ENCODE results near the gene CNTFR. TPM values are rescaled to one million over a fixed set of nuclear protein-coding genes. Genes with fewer than 3 reads are reported as not detected.
A peak's percentile ranks its signal among the peaks of the same experiment; 100 is the strongest.
"Not testable (repeated sequence)": the region's sequence is repeated elsewhere in the genome, so short reads cannot be mapped to it uniquely, and the experiment has no call there.

The CNTFR gene
- total RNA-seq, 1 experiment from 2014 or later: not detected

GRCh38 chr9:34555500-34555899, 34.0 kb downstream of the CNTFR start:
- no peak for DNase-seq (ENCODE audit: low read depth)

DNA sequence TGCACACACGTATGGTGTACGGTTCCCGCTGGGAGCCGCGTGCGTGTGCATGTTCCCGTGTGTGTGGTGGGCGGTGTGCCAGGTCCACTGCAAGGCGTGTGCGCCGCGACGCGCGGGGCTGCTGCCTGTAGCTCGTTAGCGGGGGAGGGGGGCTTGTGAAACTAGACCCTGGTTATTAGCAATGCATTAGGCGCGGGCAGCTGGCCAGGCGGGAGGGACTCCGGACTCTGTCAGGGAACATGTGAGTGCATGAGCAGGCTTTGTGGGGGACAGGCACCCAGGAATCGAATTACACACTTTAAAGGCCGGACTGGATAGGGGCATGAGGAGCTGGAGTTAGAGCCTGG, 34.5 kb downstream of the CNTFR start:
- no peak for DNase-seq (ENCODE audit: low read depth)

DNA sequence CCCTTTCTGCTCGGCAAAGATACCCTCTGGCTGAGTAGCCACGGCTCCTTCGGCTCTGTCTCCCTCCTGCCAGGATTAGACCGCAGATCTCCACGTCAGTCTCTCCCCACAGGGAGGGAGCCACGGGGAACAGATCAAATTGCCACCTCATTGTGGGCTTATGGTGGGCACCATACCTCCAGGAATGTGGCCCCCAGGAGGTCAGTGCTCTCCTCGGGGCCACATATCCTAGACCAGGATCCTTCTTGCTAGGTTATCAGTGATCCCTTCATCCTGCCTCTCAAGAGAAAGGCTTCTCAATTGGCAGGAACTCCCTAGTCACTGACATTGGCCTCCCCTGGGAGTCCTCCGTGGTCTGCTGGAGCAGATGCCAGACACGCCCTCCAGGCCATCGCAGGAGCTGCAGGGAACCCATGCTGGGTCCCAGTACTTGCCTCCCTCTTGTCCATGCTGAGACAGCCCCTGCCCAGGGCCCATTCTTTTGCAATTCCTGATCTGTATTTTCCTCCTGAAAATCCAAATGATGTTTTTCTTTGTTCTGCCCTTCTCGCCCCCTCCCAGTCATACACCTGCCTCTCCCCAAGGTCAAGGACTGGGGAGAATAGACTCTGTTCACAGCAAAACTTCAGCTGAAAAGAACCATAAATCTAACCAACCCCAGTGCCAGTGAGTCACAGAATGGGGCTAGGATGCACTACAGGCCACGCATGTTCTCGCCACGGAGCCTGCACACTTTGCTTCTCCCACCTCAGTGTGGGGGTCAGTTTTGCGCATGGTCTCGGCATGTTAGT, 35.1 kb downstream of the CNTFR start:
- DNase-seq (ENCODE audit: low read depth): no peak

GRCh38 chr9:34553511-34554021, 36.0 kb downstream of the CNTFR start:
- no peak for DNase-seq (ENCODE audit: low read depth)

DNA sequence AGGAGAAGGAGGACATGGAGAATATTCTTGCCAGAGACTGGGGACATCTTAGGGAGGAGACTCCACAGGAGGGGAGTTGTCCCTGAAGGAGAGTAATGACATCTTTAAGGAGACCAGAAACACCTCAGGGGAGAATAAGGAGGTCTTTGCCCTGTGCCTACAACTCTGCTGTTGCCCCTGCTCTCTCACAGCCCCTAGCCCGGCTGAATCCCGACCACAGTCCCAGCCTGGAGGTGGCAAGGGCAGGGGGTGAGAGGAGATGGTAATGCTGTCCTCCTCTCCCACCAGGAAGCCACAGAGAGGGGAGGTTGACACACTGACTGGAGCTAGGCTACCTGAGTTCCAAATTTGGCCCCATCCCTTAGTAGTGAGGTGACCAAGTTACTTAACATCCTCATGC, 36.5 kb downstream of the CNTFR start:
- DNase-seq (ENCODE audit: low read depth): no peak

- DNase-seq (ENCODE audit: low read depth): no peak
These were observed 36.9 kb downstream of the CNTFR start for GRCh38 chr9:34552606-34552981.

DNA sequence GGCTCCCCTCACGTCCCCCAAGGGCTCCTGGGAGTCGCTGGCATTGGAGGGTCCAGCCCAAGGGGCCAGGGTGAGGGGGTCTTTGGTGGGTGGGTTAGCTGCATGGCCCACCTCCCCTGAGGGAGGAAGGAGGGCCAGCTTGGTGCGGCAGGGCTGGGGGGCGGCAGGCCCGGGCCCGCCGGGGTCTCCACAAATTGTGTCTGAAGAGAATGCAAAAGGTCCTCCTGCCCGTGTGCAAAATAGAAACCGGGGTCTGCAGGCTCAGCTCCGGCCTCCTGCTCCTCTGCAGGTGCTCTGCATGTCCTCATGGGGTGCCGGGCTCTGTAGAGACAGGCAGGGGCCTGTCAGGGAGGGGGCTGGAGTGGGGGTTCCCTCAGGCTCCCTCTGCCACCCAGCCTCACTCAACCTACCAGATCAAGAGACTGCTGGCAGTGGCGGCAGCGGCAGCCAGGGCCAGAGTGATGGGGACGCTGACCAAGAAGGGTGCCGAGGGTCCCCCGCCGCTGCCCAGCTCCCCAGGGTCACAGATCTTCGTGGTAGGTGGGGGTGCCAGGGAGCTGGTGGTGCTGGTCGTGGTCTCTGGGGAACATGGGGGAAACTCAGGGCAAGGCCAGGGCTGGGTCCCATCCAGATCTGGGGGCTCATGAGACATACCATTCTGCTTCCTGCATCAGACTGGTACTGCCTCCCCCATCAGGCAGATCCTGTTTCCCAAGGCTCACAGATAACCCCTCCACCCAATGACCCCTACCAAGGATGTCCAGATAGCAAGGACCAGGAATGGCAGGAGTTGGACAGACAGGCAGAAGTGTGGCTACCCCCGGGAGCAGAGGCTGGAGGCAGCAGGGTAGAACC, 37.5 kb downstream of the CNTFR start:
- DNase-seq (ENCODE audit: low read depth): no peak

DNA sequence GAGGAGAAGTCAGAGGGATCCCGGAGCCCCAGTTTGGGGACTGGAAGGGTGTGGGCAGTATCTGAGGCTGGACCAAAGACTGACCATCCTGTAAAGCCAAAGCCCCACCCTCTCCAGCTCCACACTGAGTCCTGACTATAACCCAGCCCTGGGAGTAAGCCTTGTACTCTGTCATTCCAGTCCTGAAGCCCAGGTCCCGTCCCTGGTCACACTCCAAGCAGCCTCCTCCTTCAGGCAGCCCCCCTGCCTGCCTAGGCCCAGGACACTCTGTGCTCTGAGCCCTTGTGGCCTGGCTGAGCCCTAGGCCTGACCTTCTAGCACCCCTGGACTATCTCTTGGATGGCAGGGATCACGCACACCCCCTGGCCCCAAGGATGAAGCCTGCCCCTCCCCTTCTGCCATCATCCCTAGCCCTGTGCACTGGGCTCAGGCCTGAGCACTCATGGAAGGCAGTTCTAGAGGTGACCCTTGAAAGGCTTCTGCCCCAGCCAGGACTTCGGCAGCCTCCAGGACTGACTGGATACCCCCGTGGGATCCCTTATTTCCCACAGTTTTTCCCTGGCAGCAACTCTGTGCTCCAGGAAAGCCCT, 38.7 kb downstream of the CNTFR start:
- no peak for DNase-seq (ENCODE audit: low read depth)

DNA sequence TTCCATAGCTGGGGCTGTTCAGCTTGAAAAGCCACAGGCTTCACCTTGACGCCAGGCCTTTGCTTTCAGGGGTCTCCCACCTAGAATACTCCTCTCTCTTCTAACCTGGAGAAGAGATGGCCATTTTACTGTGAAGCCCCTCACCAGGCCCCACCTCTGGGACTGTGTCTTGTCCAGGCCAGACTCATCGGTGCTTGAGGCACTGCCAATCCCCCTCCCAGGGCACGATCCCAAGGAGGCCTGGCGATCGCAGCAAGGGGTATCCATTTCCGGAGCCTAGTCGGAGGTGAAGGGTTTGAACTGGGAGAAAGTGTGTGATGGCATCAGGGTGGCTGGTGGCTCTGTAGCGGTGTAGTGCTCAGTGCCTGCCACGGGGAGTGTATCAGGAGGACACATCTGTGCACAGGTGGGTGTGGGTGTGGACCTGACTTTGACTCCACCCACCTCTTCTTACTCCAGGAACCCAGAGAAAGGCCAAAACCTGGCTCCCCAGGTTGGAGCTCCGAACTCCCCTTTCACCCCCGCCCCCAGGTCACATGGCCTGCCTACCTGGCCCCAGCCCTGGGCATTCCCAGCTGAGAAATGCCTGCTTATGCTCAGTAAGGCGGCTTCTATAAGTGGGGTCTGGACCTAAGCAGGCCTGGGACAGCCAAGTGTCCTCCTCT, 39.4 kb downstream of the CNTFR start:
- no peak for DNase-seq (ENCODE audit: low read depth)

DNA sequence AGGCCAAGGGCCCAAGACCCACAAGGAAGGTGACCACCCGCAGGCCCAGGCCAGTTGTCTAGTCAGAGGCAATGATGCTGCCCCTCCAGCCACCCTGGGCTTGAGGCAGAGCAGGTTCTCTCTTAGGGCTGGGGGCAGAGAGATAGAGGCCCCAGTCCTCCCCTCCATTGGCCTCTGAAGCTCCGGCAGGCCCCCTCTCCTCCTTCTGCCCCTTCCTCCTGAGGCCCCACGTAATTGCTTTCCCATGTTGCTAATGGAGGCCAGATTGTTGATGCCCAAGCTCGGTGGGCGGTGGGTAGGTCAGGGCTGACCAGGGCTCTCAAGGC, 40.2 kb downstream of the CNTFR start:
- DNase-seq (ENCODE audit: low read depth): no peak

- DNase-seq (ENCODE audit: low read depth): peak; percentile 48
These were observed 41.4 kb downstream of the CNTFR start for GRCh38 chr9:34547960-34548611.

DNA sequence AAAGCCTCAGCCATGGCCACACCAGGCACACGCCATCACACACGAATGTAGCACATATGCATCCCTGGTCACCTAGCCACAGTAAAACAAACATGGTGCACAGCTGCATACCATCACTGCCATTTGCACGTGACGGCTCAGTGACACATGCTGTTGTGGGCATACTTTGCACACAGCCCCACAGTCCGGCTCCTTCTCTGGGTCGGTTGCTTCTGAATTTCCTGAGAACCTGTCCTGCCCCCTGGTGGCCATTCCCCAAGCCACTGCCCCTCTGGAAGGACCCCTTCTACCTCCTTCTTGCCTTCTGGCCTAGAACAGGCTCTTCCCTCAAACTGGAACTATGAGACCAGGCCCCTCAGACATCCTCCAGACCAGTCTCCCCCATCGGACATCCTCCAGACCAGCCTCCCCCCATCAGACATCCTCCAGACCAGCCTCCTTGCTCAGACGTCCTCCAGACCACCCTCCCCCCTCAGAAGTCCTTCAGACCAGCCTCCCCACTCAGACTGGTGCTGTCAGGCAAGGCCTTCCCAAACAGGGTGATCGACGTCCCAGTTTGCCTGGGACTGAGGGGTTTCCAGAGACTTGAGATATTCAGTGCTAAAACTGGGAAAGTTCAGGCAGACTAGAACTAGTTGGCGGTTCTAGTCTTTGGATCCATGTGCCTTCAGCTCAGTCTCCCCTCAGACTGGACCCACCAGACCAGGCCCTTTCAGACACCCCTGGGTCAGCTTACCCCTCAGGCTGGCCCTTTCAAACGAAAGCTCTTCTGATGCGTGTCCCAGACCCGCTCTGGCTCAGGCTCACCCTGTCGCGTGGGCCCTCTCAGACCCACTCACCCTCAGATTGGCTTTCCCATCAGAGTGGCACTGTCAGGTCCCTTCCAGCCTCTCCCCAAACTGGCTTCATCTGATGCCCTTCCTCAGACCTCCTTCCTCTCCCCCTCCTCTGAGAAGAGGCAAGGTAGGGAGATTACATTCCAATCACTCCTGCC, 42.4 kb downstream of the CNTFR start:
- peak; percentile 81 for DNase-seq (ENCODE audit: low read depth)

DNA sequence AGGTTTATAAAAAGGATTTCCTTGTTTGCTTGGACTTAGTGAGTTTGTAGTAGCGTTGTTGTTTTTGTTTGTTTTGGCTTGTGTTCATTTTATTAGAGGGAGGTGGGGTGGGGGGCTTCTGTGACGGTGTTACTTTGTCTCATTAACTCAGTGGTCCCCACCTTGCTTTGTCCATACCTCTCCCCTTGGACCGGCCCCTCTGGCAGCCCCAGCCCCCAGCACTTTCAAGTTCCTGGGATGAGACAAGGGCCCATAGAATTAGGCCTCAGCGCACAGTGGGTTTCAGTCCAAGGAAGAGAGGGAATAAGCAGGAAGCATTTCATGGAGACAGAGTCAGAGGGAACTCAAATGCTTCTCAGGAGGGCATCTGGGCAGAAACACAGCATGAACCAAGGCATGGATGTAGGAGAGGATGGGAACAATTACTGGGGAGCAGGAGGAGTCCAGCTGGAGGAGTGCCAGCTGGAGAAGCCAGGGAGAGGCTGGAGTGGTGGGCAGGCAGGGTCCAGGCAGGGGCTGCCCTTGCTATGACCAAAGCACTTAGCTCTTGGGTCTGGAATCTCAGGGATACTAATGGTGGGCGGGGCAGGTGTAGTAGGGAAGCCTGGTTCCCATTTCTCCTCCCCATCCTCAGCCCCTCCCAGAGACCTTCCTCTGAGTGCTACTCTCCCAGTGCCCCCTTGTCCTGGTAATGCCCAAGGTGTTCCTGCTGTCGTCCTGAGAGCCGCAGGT, 43.3 kb downstream of the CNTFR start:
- DNase-seq (ENCODE audit: low read depth): no peak

DNA sequence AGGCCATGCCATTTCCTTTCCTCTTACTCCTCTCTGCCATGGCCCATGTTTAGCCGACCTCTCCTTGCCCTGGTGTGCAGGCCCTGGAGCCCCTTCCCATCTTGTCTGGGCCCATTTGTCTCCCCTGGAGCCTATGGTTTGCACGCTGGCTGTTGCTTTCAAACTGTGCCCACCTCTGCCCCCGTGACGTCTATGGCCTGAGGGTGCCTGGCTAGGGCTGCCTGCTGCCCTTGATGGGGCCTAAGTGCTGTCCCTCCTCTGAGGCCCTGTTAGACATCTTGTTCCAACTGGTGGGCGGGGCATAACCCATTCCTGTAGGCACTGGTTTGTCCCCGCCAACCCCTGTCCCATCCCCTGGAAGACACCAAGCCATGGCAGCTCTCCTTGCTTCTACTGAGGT, 44.0 kb downstream of the CNTFR start:
- DNase-seq (ENCODE audit: low read depth): no peak

- DNase-seq (ENCODE audit: low read depth): no peak
These were observed 45.5 kb downstream of the CNTFR start for GRCh38 chr9:34544035-34544434.

DNA sequence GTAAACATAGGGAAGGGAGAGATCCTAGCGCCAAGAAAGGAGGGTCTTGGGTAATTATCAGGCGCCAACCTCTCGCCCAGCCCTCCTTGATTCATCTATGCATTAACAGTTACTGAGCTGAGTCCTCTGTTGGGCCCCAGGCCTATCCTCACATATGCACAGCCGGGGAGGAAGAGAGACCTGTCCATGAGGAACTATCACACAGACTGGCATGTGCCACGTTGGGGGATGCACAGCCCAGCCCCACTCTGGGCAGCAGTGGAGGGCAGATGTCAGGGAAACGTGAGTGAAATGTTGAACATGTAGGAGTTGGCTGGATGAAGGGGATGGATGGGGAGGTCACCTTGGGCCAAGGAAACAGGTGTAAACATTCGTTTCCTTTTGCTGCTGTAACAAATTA, 48.0 kb downstream of the CNTFR start:
- no peak for DNase-seq (ENCODE audit: low read depth)

DNA sequence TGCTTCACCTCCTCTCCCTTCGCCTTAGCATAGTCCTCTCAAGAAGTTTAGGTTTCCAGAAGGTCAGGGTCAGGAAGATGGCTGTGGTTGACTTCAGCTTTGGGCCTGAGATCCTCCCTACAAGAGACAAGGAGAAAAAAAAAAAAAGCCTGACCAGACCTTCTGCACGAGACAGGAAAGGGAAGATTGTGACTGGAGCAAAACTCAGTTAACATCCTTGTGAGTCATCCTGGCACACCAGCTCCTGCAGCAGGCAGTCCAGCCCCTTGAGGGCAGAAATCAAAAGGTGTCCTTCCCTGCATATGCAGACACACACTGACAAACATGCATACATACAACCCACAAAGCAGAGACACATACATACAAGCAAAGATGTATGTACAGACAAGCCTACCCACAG, 48.7 kb downstream of the CNTFR start:
- DNase-seq (ENCODE audit: low read depth): peak; percentile 91

DNA sequence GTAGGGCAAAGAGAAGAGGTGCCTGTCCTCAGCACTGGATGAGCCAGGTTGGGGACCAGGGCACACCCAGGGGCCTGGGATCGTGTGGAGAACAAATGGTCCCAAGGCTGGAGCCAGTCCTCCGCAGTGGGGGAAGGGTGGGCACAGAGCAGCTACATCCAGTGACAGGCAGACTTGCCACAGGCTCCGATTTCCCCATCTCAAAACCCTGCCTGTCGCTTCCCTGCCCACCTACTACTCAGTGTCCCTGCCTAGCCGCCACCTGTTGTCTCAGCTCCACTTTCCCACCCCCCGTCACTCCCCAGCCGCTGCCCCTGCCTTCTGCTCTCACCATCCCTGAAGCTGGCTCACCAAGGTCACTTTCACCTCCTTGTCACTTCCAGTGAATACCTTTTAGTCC, 52.8 kb downstream of the CNTFR start:
- no peak for DNase-seq (ENCODE audit: low read depth)

DNA sequence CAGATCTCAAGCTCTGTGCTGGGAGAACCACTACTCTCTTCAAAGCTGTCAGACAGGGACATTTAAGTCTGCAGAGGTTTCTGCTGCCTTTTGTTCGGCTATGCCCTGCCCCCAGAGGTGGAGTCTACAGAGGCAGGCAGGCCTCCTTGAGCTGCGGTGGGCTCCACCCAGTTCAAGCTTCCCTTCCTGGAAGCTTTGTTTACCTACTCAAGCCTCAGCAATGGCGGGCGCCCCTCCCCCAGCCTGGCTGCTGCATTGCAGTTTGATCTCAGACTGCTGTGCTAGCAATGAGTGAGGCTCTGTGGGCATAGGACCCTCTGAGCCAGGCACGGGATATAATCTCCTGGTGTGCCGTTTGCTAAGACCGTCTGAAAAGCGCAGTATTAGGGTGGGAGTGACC, 57.5 kb downstream of the CNTFR start:
- not testable (repeated sequence) for DNase-seq (ENCODE audit: low read depth)
